Non-pigmented ciliary epithelial cell (primary cell): Measurements from ENCODE around the gene FES.

Experiments used
- DNase-seq: peaks from one replicate; pipeline ENCODE4 v3.0.0-alpha.2; 2010; ENCODE audit warnings: low read depth

Gene FES

DNA sequence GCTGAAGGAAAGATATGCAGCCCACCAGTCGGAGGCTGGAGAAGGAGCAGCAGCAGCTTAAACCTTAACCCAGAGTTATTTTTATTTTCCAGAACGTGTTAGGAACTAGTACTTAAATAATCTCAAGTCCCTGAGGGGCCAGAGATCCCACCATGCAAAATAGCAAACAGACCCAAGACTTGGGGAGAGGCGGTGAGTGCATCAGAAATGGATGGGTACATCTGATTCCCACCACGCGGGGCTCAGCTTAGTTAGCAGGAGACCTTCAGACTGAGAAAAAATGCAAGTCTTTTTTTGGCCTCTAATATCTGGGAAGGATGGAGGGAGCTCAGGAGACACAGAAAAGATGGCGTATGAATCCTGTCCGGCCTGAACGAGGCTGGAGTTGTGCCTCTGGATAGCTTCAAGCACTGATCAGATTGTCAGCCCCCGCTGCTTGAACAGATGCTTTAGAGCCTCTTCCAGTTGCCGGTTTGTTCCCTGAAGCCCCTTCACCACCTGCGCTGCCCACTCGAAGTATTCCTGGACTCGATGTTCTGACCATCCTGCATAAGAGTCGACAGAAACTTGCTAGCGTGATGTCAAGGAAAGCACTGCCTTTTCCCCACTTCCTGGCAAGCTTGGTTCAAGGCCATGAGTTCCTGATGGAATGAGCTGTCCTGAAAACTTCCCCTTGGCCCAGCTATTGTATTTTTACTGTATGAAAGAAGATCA, 46.7 kb downstream of the FES start:
- DNase-seq, result no peak

DNA sequence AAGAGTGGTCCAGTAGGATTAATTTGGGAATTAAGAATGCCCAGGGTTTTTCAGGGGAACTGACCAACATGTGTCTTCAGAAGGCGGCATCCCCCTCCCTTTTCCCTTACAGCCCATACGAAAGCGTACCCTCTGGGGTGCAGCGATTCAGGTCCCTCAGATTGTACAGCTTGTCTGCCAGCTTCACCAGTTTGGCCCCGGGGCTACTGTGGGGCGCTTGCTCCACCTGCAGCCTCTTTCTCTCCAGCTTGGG, 47.2 kb downstream of the FES start:
- no peak for DNase-seq

DNA sequence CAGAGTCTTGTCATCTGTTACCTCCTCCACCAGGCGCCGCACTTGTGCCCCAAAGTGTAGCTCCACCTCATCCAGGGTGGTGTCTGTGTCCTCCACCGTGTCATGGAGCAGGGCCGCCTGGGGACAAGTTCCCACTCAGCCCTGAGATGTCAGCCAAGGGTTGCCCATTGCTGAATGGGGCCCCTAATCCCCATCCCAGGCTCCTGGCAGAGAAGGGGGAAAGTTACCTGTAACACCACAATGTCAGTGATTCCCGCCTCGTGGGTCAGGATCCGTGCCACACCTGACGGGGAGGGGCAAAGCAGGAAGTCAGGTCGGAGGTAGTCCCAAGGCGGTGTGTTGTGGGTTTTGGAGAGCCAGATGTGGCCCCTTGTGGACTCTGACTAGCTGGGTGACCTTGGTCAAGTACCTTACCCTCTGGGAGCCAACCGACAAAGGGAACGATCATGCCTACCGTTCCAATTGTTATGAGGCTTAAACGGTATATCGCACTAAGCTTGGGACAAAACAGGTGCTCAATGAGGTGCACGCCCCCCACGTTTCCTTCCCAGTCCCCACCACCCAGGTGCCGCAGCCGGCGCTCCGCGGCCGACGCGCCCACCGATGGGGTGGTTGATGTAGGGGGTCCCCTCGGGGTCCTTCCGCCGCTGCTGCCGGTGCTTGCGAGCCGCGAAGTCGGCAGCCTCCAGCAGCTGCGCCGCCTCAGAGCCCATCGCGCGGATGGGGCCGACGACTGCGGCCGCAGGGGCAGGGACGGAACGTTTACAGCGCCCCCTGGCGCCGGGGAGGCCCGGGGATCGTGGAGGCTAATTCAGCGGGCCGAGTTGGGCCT, 47.7 kb downstream of the FES start, which contains the start of gene HDDC3:
Gene HDDC3 (minus strand): TSS at position 722 of the 832 bp plus-strand sequence. CDS start 9 bp downstream, at position 713.
- no peak for DNase-seq

DNA sequence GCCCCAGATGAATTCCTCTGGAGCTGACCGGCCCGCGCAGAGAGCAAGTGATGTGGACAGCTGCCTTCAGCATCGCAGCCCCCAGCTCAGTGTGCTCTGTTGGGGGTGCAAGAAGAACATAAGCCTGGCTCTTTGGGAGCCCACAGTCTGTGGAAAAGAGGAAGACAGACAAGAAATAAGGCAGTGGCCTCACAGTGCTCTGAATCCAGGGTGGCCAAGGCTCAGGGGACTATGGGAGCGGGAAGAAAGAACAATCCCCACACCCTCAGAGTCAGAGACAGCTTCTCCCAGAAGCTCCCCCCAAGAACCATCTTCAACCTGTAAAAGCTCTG, 48.3 kb downstream of the FES start:
- no peak for DNase-seq

DNA sequence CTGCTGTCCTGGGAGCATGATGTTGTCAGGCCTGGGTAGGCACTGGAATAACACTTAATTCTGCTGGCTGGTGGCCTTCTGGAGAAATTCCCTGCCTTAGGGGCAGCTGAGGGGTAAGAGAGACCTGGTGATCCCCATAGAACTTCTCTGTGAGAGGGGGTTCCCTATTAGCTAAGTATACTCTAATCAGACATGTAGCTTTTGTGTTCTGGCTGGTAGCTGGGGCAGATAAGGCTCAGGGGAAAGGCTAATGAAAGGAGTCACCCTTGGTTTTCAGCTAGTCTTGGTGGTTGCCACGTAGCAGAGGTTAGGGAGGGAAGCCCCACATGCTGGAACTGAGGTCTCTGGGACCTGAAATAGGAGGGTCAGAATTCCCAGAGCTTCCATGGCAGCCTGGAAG, 49.0 kb downstream of the FES start:
- DNase-seq, result no peak

DNA sequence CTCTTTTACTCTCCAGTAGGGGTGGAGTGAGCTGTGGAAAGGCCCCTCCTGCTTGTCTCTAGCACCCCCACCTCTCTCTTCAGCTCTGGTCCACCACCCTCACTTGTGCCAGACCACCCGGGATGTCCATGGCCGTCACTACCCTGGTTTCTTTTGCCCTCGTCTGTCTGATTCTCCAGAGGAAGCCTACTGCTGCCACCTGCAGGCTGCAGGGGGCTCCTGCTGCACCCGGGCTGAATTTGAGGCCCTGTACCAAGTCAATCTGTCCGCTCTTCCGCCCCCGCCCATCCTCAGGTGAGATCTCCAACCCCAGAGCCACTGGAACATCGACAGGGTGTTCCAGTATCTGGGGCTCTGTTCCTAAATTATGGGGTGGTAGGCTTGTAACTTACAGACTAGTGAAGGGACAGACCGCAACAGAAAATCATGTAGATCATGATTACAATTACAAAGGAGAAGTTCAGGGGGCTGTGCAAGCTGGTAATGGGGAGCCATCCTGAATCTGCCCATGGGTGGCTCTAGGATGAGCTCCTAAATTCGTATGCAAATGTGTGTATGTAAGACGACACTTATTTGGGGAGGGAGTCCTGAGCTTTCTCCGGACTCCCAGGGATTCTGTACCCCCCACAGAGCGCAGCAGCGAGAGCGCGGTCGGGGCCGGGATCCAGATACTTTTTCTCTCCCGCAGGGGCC, 50.1 kb downstream of the FES start:
- no peak for DNase-seq

DNA sequence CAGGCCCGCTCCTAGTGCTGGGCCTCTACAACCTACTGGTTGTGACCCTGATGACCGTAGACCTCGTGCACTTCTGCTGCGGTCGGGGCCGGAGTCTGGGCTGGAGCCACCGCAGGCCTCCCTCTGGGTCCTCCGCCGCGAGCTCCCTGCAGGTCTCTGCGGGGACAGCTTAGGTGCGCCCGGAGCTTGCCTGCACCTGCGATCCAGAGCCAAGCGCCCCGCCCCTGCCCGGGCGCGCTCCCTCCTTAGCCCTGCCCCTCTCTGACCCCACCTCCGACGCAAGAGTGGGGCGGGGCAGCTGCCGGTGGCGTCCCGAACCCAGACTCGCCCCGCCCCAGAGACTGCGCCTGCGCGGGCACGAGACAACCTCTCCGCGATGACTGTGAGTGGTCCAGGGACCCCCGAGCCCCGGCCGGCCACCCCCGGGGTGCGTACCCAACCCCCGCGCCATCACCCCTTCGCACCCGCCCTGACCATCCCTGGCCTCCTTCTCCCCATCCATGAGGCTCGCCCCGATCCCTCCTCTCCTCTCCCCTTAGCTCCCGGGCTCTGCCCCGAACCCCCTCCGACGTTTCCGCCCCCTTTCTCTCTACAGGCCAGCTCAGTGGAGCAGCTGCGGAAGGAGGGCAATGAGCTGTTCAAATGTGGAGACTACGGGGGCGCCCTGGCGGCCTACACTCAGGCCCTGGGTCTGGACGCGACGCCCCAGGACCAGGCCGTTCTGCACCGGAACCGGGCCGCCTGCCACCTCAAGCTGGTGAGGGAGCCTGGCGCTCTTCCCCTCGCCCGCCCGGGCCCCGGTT, 50.8 kb downstream of the FES start, which contains the start of gene UNC45A:
Gene UNC45A (plus strand): TSS at position 337 of the 803 bp plus-strand sequence. CDS start 40 bp downstream, at position 377.
- no peak for DNase-seq

DNA sequence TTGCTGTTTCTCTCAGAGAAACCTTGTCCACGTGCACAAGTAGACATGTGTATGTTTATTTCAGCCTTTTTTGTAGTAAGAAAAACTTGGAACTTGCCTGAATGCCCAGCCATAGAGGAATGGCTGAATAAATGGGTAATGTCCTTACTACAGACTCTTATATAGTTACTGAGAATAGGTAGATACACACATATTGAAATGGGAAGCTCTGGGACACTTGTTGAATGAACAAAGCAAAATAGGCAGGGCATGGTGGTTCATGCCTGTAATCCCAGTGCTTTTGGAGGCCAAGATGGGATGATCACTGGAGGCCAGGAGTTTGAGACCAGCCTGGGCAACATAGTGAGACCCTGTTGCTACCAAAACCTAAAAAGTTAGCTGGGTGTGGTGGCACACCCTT, 52.5 kb downstream of the FES start:
- DNase-seq, result no peak

DNA sequence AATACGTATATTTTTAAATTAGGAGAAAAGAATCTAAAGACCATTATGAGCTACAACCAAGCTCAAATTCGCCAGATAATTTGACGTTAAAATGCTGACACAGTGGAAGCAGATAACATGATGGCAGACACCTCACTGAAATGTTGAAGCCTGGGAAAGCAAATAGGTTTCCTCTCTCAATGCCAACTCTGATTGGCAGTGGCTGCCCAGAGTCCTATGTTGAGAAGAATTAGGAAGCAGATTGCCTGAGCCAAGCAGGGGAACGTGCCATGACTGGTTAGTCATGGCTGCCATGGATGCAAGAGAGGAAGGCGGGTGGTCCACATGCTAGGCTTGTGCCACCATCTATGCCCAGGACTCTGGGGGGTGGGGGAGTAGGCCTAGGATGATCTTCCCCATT, 54.0 kb downstream of the FES start:
- no peak for DNase-seq

DNA sequence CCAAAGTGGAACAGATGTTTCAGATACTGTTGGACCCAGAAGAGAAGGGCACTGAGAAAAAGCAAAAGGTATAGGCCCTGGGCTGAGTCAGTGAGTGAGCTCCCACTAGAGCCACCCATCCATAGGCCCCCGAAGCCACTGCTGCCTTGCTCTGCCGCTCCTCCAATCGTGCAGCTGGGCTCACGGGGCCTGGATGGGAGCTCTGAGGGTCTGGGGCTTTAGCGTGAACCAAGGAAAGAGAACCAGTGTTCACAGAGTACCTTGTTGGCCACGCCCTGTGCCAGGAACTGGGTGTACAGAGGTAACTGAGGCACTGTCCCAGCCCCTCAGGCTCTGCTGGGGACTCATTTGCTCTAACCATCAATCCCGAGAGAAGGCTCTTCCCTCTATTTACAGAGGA, 55.5 kb downstream of the FES start:
- DNase-seq, result no peak

DNA sequence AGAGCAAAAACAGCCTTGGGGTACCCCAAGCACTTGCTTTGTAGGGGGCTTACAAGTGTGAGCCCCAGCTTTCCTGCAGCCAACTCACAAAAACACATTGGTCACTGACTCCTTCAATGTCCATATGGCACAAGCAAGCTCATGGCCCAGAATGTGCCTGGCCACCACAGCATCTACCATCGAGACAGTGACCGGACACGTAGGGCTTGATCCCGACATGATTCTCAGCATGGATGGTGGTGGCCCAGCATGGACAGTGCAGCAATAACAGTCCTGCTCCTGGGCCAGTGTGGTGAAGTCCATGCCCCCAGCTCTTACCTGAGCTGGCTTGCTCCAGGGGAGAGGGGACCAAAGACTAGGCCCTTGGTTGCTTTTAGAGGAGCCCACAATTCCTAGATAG, 56.7 kb downstream of the FES start:
- DNase-seq, result no peak

DNA sequence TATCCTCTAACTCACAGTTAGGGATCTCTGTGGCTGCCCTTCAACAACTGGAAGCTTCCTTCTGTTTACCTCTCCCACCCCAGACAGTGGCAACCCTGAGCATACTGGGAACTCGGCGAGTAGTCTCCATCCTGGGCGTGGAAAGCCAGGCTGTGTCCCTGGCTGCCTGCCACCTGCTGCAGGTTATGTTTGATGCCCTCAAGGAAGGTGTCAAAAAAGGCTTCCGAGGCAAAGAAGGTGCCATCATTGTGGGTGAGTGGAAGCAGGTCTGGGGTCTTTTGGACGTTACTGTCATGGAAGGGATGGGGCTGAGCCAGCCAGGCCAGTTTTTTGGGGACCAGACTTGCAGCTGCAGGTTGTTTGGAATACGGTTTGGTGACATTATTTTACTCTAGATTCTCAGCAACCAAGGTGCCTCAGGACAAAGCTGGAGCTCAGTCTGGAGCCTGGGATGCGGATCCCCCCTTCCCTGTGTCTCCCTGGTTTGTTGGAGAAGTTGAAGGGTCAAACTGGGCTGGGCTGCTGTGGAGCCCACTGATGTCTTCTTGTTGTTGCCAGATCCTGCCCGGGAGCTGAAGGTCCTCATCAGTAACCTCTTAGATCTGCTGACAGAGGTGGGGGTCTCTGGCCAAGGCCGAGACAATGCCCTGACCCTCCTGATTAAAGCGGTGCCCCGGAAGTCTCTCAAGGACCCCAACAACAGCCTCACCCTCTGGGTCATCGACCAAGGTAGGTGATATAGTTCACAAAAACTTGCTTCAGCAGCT, 58.2 kb downstream of the FES start:
- DNase-seq, result no peak

DNA sequence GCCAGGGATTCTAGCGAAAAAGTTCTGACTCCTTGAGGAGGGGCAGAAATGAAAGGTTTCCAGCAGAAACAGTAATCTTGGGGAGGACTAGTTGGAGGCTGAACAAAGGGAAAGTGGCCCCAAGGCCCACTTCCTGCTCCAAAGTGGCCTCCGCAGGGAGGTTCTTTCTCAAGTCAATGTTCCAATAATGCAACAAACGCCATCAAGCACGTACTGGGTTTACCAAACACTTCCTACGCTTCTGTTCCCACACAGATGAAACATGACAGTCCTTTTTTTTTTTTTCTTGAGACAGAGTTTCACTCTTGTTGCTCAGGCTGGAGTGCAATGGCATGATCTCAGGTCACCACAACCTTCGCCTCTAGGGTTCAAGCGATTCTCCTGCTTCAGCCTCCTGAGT, 60.8 kb downstream of the FES start:
- no peak for DNase-seq
